ENCODE results near the gene CPN1.
"Not testable (repeated sequence)": the region's sequence is repeated elsewhere in the genome, so short reads cannot be mapped to it uniquely, and the experiment has no call there.

CPN1 gene

GRCh38 chr10:100022403-100022802 is 59.3 kb downstream of the CPN1 start:
- DNase-seq (ENCODE audit: low read depth), result no peak

DNA sequence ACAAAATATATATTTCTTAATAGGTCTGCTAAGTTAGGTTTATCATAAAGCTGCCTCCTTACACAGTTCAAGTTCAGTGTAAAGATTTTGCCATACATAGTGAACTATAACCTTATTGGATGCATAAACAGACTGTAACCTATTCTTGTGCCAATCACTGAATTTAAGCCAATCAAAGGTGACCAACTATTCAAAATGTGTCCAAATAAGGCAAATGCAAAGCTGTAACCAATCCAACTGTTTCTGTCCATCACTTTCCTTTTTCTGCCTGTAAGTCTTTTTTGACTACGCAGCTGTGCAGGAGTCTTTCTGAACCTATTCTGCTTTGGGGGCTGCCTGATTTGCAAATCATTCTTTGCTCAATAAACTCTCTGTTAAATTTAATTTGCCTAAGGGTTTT is 60.3 kb downstream of the CPN1 start:
- DNase-seq (ENCODE audit: low read depth), result no peak

- no peak for DNase-seq (ENCODE audit: low read depth)
These were observed 60.8 kb downstream of the CPN1 start for GRCh38 chr10:100020886-100021253.

DNA sequence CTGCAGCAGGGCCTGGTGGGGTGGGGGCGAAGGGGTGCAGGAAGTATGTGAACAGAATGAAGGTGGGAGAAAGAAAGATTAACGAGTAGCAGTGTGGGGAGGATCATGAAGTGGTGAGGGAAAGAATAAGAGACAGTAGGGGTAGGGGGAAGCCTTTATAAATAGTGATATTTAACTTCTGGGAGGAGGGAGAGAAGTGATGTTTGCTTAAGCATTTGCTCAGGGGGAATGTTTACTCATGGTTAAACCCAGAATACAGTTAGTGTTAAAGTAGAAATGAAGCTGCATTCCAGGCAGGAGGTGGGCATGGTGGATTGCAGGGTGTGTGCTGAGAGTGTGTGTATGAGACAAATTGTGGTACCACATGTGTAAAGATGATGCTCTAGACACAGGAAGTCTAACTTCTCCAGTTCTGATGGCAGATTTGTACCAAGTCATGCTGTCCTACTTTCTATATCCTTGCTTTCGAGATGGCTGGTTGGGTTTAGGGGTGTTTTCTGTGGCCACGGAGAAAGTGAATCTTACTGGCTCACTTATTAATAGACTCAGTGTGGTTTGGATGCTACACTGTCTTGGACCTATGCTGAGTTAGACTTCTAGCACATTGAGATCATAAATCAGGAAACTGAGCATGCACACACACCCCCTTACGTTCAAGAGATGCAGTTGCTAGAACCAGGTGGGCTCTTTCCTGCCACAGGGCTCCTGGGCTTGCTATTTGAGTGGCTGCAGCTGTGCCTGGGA is 61.4 kb downstream of the CPN1 start:
- DNase-seq (ENCODE audit: low read depth), result no peak

- DNase-seq (ENCODE audit: low read depth), result no peak
These were observed 61.9 kb downstream of the CPN1 start for GRCh38 chr10:100019787-100020141.

DNA sequence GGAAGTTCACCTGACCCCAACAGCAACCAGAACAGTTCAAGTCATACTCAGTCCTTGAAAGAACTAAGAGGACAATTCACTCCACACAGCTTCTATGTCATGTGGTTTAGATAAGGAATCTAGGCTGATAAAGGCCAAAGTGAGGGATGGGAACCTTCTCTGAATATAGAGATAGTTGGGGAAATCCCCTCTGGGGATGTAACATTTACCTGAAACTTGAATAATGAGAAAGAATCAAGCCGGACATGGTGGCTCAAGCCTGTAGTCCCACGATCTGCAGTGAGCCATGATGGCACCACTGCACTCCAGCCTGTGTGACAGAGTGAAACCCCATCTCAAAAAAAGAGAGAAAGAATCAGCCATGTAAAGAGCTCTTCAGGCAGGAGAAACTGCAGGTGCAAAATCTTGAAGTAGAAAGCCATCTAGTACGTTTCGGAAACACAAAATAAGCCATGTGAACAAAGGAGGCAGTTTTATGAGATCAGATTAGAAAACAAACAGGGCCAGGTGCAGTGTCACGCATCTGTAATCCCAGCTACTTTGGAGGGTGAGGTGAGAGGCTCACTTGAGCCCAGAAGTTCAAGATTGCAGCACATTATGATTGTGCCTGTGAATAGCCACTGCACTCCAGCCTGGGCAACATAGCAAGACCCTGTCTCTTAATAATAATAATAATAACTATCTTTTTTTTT is 67.5 kb downstream of the CPN1 start:
- DNase-seq (ENCODE audit: low read depth), result no peak

GRCh38 chr10:100013621-100014020 is 68.0 kb downstream of the CPN1 start:
- no peak for DNase-seq (ENCODE audit: low read depth)

- not testable (repeated sequence) for DNase-seq (ENCODE audit: low read depth)
These were observed 69.8 kb downstream of the CPN1 start for GRCh38 chr10:100011906-100012305.

GRCh38 chr10:100009793-100010676 is 71.6 kb downstream of the CPN1 start, which contains the start of gene DNMBP:
DNMBP (minus strand) TSS chr10:100009947; CDS start chr10:99972124, 37,823 bp downstream.
- DNase-seq (ENCODE audit: low read depth), result peak; percentile 87

DNA sequence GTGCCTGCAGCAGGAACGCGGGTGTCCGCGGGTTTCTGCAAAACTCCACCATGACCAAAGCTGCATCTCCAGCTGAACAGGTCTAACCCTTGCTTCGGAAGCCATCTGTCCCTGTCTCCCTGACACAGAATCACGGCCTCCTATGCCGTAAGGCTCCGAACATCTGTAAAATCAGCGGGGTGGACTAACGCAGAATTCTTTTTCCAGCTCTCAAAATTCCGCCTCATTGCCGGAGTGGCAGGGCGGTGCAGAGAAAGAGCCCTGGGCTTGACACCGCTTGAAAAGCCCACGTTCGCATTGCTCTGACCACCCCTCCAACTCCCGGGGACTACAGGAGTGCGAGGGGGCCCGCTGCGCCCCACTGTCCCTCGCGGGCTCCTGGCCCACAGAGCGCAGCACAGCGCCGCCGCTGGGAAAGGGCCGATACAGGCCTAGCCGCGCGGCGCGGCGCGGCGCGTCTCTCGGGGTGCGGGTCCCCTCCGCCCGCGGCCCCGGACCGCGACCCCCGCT is 72.3 kb downstream of the CPN1 start:
- DNase-seq (ENCODE audit: low read depth), result no peak

DNA sequence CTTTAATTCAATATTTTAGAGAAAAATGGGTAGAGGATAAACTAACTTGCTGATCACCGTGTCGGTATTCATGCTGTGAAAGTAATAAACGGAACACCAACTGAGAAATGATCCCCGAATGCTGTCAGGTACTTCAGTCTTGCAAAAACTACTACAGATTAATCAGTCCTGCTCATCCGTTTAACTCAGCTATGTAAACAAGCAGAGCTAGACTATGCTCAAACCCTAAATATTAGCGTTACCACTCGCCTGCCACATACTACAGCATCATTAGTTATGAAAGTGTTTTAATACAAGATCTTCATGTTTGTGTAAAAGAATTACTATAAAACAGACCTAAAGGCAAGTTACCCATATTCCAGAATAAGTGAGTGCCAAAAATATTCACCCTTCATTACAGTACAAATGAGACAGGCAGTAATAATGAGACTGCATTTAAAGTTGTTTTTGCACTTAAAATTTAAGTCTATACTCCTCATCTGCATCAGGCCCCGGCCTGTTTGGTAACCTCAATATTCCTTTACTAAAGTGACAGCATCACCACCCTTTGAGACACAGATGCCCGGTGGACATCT is 72.9 kb downstream of the CPN1 start:
- no peak for DNase-seq (ENCODE audit: low read depth)

GRCh38 chr10:100008142-100008522 is 73.5 kb downstream of the CPN1 start:
- no peak for DNase-seq (ENCODE audit: low read depth)

DNA sequence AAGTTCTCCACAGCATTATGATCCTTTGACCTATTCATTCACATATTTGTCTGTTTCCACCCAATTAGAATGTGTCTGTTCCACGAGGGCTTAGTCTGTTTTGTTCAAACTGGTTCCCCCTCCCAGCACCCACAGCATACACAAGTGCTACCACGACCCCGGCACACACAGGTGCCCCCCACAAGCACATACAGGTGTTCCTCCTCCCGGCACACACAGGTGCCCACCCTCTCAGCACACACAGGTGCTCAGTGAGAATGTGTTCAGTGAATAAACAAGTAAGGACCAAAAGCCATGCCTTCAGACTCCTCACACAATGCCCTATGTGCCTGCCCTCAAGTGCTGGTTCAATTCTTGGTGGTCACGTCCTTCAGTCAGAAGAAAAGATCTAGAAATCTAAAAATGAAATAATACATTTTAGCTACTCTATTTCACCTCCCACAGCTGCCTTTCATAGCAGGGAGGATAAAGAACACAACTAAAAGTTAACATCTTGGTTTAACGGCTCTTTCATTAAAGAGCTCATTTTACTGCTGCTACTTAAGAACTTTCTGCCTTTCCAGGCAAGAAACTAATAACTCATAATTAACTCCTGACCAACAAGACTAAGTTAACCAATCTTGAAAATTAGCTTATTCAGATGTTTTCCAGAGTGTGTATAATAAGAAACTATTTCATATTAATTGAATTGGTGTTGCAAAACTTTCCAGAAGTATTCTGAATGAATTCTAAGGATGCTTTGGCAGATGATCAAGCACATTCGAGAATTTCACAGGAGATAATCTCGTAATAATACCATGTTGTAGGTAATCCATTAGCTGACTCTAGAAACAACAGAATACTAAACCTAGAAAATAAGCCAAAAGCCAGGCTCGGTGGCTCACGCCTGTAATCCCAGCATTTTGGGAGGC is 74.2 kb downstream of the CPN1 start:
- DNase-seq (ENCODE audit: low read depth), result no peak

GRCh38 chr10:100006243-100006886 is 75.3 kb downstream of the CPN1 start:
- no peak for DNase-seq (ENCODE audit: low read depth)

- no peak for DNase-seq (ENCODE audit: low read depth)
These were observed 76.7 kb downstream of the CPN1 start for GRCh38 chr10:100004805-100005510.

GRCh38 chr10:100000109-100000644 is 81.5 kb downstream of the CPN1 start:
- DNase-seq (ENCODE audit: low read depth), result no peak

DNA sequence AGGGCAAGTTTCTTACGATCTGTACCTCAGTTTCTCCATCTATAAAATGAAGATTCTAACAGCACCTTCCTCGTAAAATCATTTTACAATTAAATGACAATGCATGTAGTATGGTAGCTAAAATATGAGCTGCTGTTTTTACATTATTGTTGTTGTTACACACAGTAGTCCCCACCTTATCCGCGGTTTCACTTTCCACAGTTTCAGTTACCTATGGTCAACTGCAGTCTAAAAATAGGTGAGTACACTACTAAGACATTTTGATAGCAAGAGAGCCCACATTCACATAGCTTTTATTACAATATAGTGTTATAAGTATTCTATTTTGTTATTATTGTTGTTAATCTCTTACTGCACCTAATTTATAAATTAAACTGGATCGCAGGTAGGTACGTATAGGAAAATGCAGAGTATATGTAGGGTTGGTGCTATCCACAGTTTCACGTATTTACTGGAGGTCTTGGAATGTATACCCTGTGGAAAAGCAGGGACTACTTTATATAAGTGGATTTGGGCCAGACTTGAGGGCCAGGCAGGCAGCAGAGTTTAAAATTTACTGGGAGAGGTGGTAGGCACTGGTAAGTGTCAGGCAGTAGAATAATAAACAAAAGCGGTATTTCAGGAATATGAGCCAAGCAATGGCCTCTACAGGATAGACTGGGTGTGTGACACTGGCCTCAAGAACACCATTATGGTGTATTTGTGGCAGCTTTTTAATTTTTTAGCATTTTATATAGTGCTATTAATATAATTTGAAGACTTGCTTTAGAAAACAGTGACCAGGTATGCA is 82.2 kb downstream of the CPN1 start:
- DNase-seq (ENCODE audit: low read depth), result no peak

GRCh38 chr10:99998889-99999288 is 82.8 kb downstream of the CPN1 start:
- DNase-seq (ENCODE audit: low read depth), result no peak

Data from activated T-cell treated with anti-CD3 and anti-CD28 coated beads for 48 hours (primary cell).